GM12878 (cell line): Measurements from ENCODE around the gene AGAP1.

Experiments
- CHD1 ChIP-seq: IDR thresholded peaks from 2 replicates; pipeline ENCODE4 v1.6.1; 2012; ENCODE audit warnings: low read depth, low read length, improper control_type of control experiment
- CTCF ChIP-seq, 3 experiments: IDR thresholded peaks in 2 of 3; conservative IDR thresholded peaks in 1 of 3; 2 replicates each; pipeline ENCODE4 v1.5.1; 2011; ENCODE audit warnings: low read depth in 3 of 3, low read length in 3 of 3, mild to moderate bottlenecking in 3 of 3, control low read depth in 2 of 3, moderate library complexity in 2 of 3, inconsistent platforms in 1 of 3, mixed read lengths in 1 of 3; ENCODE audit not compliant: control insufficient read depth in 2 of 3, insufficient read depth in 1 of 3; ENCODE audit errors: extremely low read depth in 1 of 3
- ELK1 ChIP-seq: IDR thresholded peaks from 2 replicates; pipeline ENCODE4 v1.6.1; 2012; ENCODE audit warnings: low read depth, low read length, improper control_type of control experiment
- ESRRA ChIP-seq: IDR thresholded peaks from 2 replicates; pipeline ENCODE4 v1.6.1; 2012; ENCODE audit warnings: mild to moderate bottlenecking, low read length, improper control_type of control experiment
- EZH2 ChIP-seq: IDR thresholded peaks from 2 replicates; pipeline ENCODE4 v1.6.1; 2012; ENCODE audit warnings: low read depth, mild to moderate bottlenecking, control low read depth, inconsistent platforms, low read length, borderline replicate concordance; ENCODE audit not compliant: control insufficient read depth
- MAX ChIP-seq: IDR thresholded peaks from 2 replicates; pipeline ENCODE4 v1.6.1; 2012; ENCODE audit warnings: low read depth, low read length, improper control_type of control experiment
- MTA2 ChIP-seq: fragments of 450-650 bp; IDR thresholded peaks from 2 replicates; pipeline ENCODE4 v1.6.1; 2016; ENCODE audit warnings: low read depth, mild to moderate bottlenecking, moderate library complexity
- MYC ChIP-seq: IDR thresholded peaks from 2 replicates; pipeline ENCODE4 v1.6.1; 2011; ENCODE audit warnings: mild to moderate bottlenecking, low read length, moderate library complexity, inconsistent platforms; ENCODE audit not compliant: insufficient read depth, insufficient replicate concordance, insufficient read length, severe bottlenecking
- POLR2AphosphoS5 ChIP-seq: IDR thresholded peaks from 2 replicates; pipeline ENCODE4 v1.6.1; 2011; ENCODE audit warnings: mild to moderate bottlenecking, low read length, inconsistent platforms
- REST ChIP-seq: IDR thresholded peaks from 2 replicates; pipeline ENCODE4 v1.6.1; 2012; ENCODE audit warnings: mild to moderate bottlenecking, low read depth, low read length
- SMC3 ChIP-seq: IDR thresholded peaks from 2 replicates; pipeline ENCODE4 v1.6.1; 2011; ENCODE audit warnings: low read length, improper control_type of control experiment, borderline replicate concordance
- YY1 ChIP-seq: IDR thresholded peaks from 2 replicates; pipeline ENCODE4 v1.6.1; 2011; ENCODE audit warnings: low read depth, mild to moderate bottlenecking, low read length
- ZBTB40 ChIP-seq: fragments of 450-650 bp; IDR thresholded peaks from 2 replicates; pipeline ENCODE4 v1.6.1; 2016; ENCODE audit warnings: mild to moderate bottlenecking, moderate library complexity, borderline replicate concordance
- ZZZ3 ChIP-seq: IDR thresholded peaks from 2 replicates; pipeline ENCODE4 v1.6.1; 2011; ENCODE audit warnings: low read depth; ENCODE audit not compliant: control insufficient read depth, insufficient read length

- TF ChIP-seq ZBTB40: no peak
- no peak for TF ChIP-seq ZZZ3
- no peak for TF ChIP-seq SMC3
- no peak for TF ChIP-seq CTCF (IDR thresholded peaks at IDR 0.05 in 2 of 3, conservative IDR thresholded peaks at IDR 0.05 in 1 of 3; ENCODE audit: control insufficient read depth in 2 of 3, extremely low read depth in 1 of 3, insufficient read depth in 1 of 3, low read depth in 3 of 3, low read length in 3 of 3)
- no peak for TF ChIP-seq POLR2AphosphoS5
- no peak for TF ChIP-seq ESRRA
- TF ChIP-seq ELK1: no peak
- TF ChIP-seq CHD1: no peak
- TF ChIP-seq MYC: no peak
- TF ChIP-seq REST: no peak
- TF ChIP-seq MTA2: no peak
- TF ChIP-seq YY1: no peak
- no peak for TF ChIP-seq EZH2
- TF ChIP-seq MAX: no peak
Observed at GRCh38 chr2:236083934-236084333, 590.1 kb downstream of the AGAP1 start.
